GM19025 (cell line): ENCODE data around the gene RASSF9.

Source experiments
- ATAC-seq: cut with Tn5 transposase; IDR thresholded peaks from one replicate; pipeline ENCODE4 v1.9.1; 2021; ENCODE audit warnings: mild to moderate bottlenecking, low read depth, moderate library complexity; ENCODE audit not compliant: unreplicated experiment

RASSF9 gene

DNA sequence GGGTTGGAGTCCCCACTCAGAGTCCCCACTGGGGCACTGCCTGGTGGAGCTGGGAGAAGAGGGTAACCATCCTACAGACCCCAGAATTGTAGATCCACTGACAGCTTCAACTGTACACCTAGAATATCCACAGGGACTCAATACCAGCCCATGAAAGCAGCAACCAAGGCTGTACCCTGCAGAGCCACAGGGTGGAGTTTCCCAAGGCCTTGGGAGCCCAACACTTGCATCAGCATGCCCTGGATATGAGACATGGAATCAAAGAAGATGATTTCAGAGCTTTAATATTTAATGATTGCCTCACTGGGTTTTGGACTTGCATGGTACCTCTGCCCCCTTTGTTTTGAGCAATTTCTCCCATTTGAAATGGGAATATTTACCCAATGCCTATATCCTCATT, 80.4 kb downstream of the RASSF9 start:
- ATAC-seq, result no peak
